ENCODE results near the gene MAD2L2.

The MAD2L2 gene

DNA sequence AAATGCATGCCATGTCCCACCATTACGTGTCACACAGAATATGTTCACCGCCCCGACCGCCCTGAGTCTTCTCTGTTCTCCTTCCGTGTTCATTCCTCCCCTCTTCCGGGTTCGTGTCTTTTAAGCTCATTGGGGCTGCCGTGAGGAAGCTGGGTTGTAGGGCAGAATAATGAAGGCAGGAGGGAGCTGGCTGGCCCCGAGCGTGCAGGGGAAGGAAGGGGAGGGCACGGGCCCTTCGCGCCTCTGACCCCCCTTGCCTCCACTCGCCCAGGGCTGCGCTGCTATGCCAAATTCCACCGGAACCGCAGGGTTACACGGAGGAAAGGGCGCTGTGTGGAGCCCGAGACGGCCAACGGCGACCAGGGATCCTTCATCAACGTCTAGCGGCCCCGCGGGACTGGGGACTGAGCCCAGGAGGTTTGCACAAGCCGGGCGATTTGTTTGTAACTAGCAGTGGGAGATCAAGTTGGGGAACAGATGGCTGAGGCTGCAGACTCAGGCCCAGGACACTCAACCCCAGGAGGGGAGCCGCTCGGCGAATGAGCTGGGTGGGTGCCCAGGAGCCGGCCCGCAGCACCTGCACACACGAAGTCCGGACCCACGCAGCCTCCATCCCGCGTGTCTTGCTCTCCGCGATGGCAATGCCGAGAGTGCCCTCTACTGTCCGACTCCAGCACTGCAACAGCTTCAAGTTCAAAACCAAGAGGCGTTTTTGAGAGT, 38.5 kb upstream of the MAD2L2 start:
- no peaks in the 10 kb centered on the region for H3K36me3 ChIP-seq (replicated peaks)
- no peaks in the 10 kb centered on the region for H3K27me3 ChIP-seq (replicated peaks)
- in situ Hi-C loops (cut with HindIII; ENCODE audit: low pct_ligation_motif_present, low sequenced_read_pairs): no loop called here
- no peak overlapping the region for H3K27ac ChIP-seq
- DNase-seq: peak; percentile 47
- H3K4me3 ChIP-seq (ENCODE audit: low read depth, low read length): peak overlapping the region; percentile 26
- TF ChIP-seq, protein P1, sequence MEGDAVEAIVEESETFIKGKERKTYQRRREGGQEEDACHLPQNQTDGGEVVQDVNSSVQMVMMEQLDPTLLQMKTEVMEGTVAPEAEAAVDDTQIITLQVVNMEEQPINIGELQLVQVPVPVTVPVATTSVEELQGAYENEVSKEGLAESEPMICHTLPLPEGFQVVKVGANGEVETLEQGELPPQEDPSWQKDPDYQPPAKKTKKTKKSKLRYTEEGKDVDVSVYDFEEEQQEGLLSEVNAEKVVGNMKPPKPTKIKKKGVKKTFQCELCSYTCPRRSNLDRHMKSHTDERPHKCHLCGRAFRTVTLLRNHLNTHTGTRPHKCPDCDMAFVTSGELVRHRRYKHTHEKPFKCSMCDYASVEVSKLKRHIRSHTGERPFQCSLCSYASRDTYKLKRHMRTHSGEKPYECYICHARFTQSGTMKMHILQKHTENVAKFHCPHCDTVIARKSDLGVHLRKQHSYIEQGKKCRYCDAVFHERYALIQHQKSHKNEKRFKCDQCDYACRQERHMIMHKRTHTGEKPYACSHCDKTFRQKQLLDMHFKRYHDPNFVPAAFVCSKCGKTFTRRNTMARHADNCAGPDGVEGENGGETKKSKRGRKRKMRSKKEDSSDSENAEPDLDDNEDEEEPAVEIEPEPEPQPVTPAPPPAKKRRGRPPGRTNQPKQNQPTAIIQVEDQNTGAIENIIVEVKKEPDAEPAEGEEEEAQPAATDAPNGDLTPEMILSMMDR (IDR thresholded peaks at IDR 0.05; ENCODE audit: low read depth, low read length, missing control alignments): peak; percentile 98

DNA sequence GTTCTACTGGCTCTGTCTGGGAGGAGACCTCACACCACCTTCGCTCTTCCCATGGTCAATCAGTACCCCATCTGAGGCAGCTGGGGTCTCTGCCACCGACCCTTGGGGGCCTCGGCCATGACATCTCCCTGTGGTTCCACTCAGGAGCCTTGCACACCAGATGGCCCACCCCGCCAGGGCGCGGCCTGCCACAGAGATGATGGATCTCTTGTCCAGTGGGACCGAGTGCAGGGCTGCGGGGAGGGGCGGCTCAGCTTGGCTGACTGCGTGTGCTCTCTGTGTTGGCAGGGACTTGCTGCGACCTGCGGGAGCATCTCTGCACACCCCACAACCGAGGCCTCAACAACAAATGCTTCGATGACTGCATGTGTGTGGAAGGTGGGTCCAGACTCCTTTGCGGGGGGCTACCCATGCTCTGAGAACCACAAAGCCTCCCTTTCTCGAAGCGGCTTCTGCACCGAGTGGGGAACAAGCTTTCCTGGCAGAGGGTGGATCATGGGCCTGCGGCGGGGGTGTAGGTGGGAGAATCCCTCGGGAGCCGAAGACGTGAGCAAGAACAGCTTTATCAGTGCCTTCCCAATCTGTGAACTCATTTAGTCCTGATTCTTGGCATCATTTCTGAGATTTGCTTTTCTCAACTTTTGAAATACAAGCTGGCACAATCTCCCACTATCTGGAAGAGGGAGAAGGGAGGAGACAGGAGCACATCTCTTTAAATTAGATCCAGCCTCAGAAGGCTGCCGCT, 34.1 kb upstream of the MAD2L2 start:
- peaks cover 2% of the 10 kb centered on the region for H3K27me3 ChIP-seq (replicated peaks)
- H3K4me3 ChIP-seq (ENCODE audit: low read depth, low read length): no peak overlapping the region
- no peak for DNase-seq
- no peaks in the 10 kb centered on the region for H3K36me3 ChIP-seq (replicated peaks)
- TF ChIP-seq, protein P1 (IDR thresholded peaks at IDR 0.05; ENCODE audit: low read depth, low read length, missing control alignments): no peak
- in situ Hi-C loops (cut with HindIII; ENCODE audit: low pct_ligation_motif_present, low sequenced_read_pairs): no loop called here
- no peak overlapping the region for H3K27ac ChIP-seq

DNA sequence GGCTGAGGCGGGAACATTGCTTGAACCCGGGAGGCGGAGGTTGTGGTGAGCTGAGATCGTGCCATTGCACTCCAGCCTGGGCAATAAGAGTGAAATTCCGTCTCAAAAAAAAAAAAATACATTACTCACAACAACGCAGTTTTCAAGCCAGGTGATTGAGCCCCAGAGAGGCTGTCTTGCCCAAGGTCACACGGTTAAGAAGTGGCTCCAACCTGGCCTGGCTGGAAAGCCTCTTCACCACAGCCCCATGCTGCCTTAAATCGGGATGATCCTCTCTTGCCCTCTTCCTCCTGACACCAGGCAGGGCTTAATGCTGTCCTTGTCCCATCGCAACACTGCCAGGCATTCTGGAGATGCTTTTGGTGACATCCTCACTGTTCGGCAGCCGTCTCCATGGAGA, 32.1 kb upstream of the MAD2L2 start:
- no peak overlapping the region for H3K4me3 ChIP-seq (ENCODE audit: low read depth, low read length)
- H3K27me3 ChIP-seq (replicated peaks): peaks cover 4% of the 10 kb centered on the region
- TF ChIP-seq, protein P1 (IDR thresholded peaks at IDR 0.05; ENCODE audit: low read depth, low read length, missing control alignments): no peak
- no peaks in the 10 kb centered on the region for H3K36me3 ChIP-seq (replicated peaks)
- in situ Hi-C loops (cut with HindIII; ENCODE audit: low pct_ligation_motif_present, low sequenced_read_pairs): no loop called here
- DNase-seq: no peak
- no peak overlapping the region for H3K27ac ChIP-seq

DNA sequence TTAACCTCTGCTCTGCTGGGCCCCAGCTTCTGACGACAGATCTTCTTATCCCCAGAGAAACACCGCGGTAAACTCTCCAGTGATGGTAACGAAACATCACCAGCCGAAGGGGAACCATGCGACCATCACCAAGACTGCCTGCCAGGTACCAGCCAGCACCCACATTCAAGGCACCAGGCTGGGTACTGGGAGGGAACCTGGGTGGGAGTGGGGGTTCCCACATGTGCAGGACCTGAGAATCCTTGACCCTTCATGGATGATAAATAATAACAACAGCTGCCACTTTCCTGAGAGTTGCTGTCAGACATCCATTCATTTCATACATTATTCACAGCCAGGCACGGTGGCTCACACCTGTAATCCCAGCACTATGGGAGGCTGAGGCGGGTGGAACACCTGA, 31.3 kb upstream of the MAD2L2 start:
- Histone ChIP-seq H3K4me3 (ENCODE audit: low read depth, low read length) (no peak overlapping the region), H3K36me3 (replicated peaks) (no peaks in the 10 kb centered on the region), H3K27me3 (replicated peaks) (peaks cover 12% of the 10 kb centered on the region), H3K27ac (no peak overlapping the region)
- TF ChIP-seq, protein P1 (IDR thresholded peaks at IDR 0.05; ENCODE audit: low read depth, low read length, missing control alignments): no peak
- in situ Hi-C loops (cut with HindIII; ENCODE audit: low pct_ligation_motif_present, low sequenced_read_pairs): no loop called here
- DNase-seq: no peak

DNA sequence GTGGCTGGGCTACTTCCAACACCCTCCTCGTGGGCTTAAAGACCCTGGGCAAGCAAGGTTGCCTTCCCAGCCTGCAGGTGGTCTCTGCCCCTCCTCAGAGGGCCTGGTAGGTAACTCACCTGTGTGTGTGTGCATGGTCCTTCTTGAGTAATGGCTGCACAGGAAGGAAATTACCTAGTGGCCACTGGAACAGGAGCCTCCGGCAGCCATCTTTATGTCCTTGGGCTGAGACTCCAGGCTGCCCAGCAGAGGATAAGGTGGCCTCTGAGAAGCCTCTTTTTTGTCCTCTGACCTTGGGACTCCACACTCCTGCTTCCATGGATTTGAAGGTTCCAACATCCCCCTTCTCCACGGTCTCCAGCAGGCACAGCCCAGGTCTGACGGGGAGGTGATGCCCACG, 30.5 kb upstream of the MAD2L2 start:
- TF ChIP-seq, protein P1 (IDR thresholded peaks at IDR 0.05; ENCODE audit: low read depth, low read length, missing control alignments): no peak
- in situ Hi-C loops (cut with HindIII; ENCODE audit: low pct_ligation_motif_present, low sequenced_read_pairs): no loop called here
- Histone ChIP-seq H3K27ac (no peak overlapping the region), H3K27me3 (replicated peaks) (peaks cover 15% of the 10 kb centered on the region), H3K36me3 (replicated peaks) (no peaks in the 10 kb centered on the region), H3K4me3 (ENCODE audit: low read depth, low read length) (no peak overlapping the region)
- no peak for DNase-seq
